Right atrium auricular region (tissue), 2 donors: ENCODE data around the gene ZMAT5. TPM values are rescaled to one million over a fixed set of nuclear protein-coding genes. Genes with fewer than 3 reads are reported as not detected.

Source experiments
- DNase-seq: peaks from one replicate; pipeline ENCODE4 v3.0.0-alpha.2; 2019; ENCODE audit warnings: low spot score
- H3K27ac ChIP-seq, 2 donors: fragments of 200-600 bp; sonication (generic); 1 replicate in 1 of 2; 2 replicates in 1 of 2; pipeline ENCODE4 v1.5.1; 2016 to 2019
- H3K27me3 ChIP-seq, 2 donors: fragments of 200-600 bp; sonication (generic); one replicate each; pipeline versions ENCODE4 v1.5.1 to v1.6.0; 2017 to 2019
- H3K36me3 ChIP-seq: fragments of 200-600 bp; sonication (generic); one replicate; pipeline ENCODE4 v1.5.1; 2016
- H3K4me1 ChIP-seq, 2 donors: fragments of 200-600 bp; sonication (generic); one replicate each; pipeline versions ENCODE4 v1.5.1 to v1.6.0; 2017 to 2019
- H3K4me3 ChIP-seq, 2 donors: fragments of 200-600 bp; sonication (generic); 1 replicate in 1 of 2; 2 replicates in 1 of 2; pipeline ENCODE4 v1.5.1; 2017 to 2019; ENCODE audit warnings: mild to moderate bottlenecking in 1 of 2, moderate library complexity in 1 of 2
- H3K9me3 ChIP-seq, 2 donors: fragments of 200-600 bp; sonication (generic); one replicate each; pipeline ENCODE4 v1.5.1; 2019
- CTCF ChIP-seq, 2 donors: fragments of 200-600 bp; sonication (generic); IDR thresholded peaks; one replicate each; pipeline ENCODE4 v1.5.1; 2019; ENCODE audit warnings: antibody characterized with exemption in 2 of 2
- total RNA-seq, 2 donors: library from RNA; depleted of rRNA; stranded (reverse); fragments of >200 nt; gene quantifications; one replicate each; pipeline ENCODE4 v1.1.0, GENCODE V29; 2016

ZMAT5 gene
- total RNA-seq, 2 donors from 2014 or later, result 17.0 to 22.9 TPM

DNA sequence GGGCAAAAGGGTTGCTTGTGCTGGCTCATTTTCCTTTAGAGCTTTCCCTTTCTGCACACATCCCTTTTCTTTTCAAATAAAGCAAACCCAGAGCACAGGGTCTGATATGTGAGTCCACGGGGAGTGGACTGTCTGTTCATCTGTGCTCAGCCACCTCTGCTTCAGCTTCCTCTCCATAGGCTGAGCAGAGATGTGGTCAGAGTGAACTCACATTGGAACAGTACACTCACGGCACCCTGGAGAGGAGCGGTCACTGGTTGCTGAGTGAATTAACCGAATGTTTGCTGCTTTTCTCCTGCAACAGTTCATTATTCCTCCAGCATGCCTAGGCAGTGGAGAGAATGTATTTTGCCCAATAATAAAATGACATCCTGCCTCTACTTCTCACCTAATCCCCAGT, 83.3 kb downstream of the ZMAT5 start:
- H3K4me1 ChIP-seq, result no peaks in the 10 kb centered on the region
- no peak for DNase-seq
- no peak overlapping the region for H3K4me3 ChIP-seq
- peaks cover 35% of the 10 kb centered on the region for H3K36me3 ChIP-seq
- H3K27ac ChIP-seq, result no peak overlapping the region
- no peak for TF ChIP-seq CTCF (IDR thresholded peaks at IDR 0.05)
- no peaks in the 10 kb centered on the region for H3K9me3 ChIP-seq
- no peaks in the 10 kb centered on the region for H3K27me3 ChIP-seq

Other genes with a start within 250 kb of the ZMAT5 start
- gene THOC5, start 213.2 kb downstream of the ZMAT5 start, total RNA-seq, result 10 to 100 TPM; 34.9 to 42.7 TPM
- gene NIPSNAP1, start 185.9 kb downstream of the ZMAT5 start, total RNA-seq, result 10 to 100 TPM; 18.9 to 25.3 TPM
- gene NF2, start 163.4 kb downstream of the ZMAT5 start, total RNA-seq, result 10 to 100 TPM; 45.8 to 52.5 TPM
- gene CABP7, start 47.0 kb downstream of the ZMAT5 start, total RNA-seq, result not detected
- 100 to 1,000 TPM; 125 to 137 TPM for gene UQCR10, start 362 bp upstream of the ZMAT5 start, total RNA-seq
- 10 to 100 TPM; 24.3 to 37.5 TPM for gene ASCC2, start 71.3 kb upstream of the ZMAT5 start, total RNA-seq
- 10 to 100 TPM; 27.2 to 38.1 TPM for gene MTMR3, start 116.2 kb upstream of the ZMAT5 start, total RNA-seq